H9 (cell line): ENCODE results near the gene PRKD2. TPM values are rescaled to one million over a fixed set of nuclear protein-coding genes. Genes with fewer than 3 reads are reported as not detected.

Experiments
- DNase-seq: peaks from one replicate; pipeline ENCODE4 v3.0.0-alpha.2; 2017
- H2AFZ ChIP-seq: one replicate; pipeline ENCODE4 v1.6.1; 2013; ENCODE audit warnings: mild to moderate bottlenecking, low read length, control low read depth, moderate library complexity
- H2AK5ac ChIP-seq: 2 replicates; pipeline ENCODE4 v1.6.1; 2013; ENCODE audit warnings: low read length, control low read depth, mixed read lengths; ENCODE audit not compliant: insufficient read length
- H2BK120ac ChIP-seq: one replicate; pipeline ENCODE4 v1.6.1; 2013; ENCODE audit warnings: low read depth, mild to moderate bottlenecking, low read length, control low read depth, inconsistent platforms; ENCODE audit not compliant: poor library complexity, severe bottlenecking
- H2BK12ac ChIP-seq: 2 replicates; pipeline ENCODE4 v1.6.1; 2013; ENCODE audit warnings: low read length, control low read depth, mixed read lengths, low read depth; ENCODE audit not compliant: insufficient read length
- H2BK15ac ChIP-seq: 2 replicates; pipeline ENCODE4 v1.6.1; 2013; ENCODE audit warnings: low read depth, low read length, control low read depth
- H2BK20ac ChIP-seq: one replicate; pipeline ENCODE4 v1.6.1; 2013; ENCODE audit warnings: low read depth, mild to moderate bottlenecking, low read length, control low read depth, inconsistent platforms; ENCODE audit not compliant: poor library complexity, severe bottlenecking
- H2BK5ac ChIP-seq: 2 replicates; pipeline ENCODE4 v1.6.1; 2013; ENCODE audit warnings: low read length, control low read depth, mixed read lengths; ENCODE audit not compliant: insufficient read length
- H3K14ac ChIP-seq: 2 replicates; pipeline ENCODE4 v1.6.1; 2013; ENCODE audit warnings: low read length, control low read depth; ENCODE audit not compliant: insufficient read depth
- H3K18ac ChIP-seq: 2 replicates; pipeline ENCODE4 v1.6.1; 2013; ENCODE audit warnings: low read depth, mild to moderate bottlenecking, mixed read lengths, low read length, control low read depth; ENCODE audit not compliant: insufficient read length
- H3K23ac ChIP-seq: 2 replicates; pipeline ENCODE4 v1.6.1; 2013; ENCODE audit warnings: low read length, control low read depth, mixed read lengths, low read depth; ENCODE audit not compliant: insufficient read length
- H3K23me2 ChIP-seq: 2 replicates; pipeline ENCODE4 v1.6.1; 2013; ENCODE audit warnings: low read depth, mild to moderate bottlenecking, mixed read lengths, low read length, control low read depth; ENCODE audit not compliant: insufficient read length, poor library complexity, severe bottlenecking
- H3K27ac ChIP-seq: 2 replicates; pipeline ENCODE4 v1.5.1; 2013; ENCODE audit warnings: low read length, control low read depth, mixed read lengths, low read depth; ENCODE audit not compliant: insufficient read length
- H3K27me3 ChIP-seq: 2 replicates; pipeline ENCODE4 v1.6.1; 2013; ENCODE audit warnings: low read length, control low read depth, inconsistent platforms; ENCODE audit not compliant: insufficient read depth
- H3K4ac ChIP-seq: 2 replicates; pipeline ENCODE4 v1.6.1; 2013; ENCODE audit warnings: low read depth, mild to moderate bottlenecking, control low read depth, inconsistent platforms, low read length, moderate library complexity
- H3K4me1 ChIP-seq: 2 replicates; pipeline ENCODE4 v1.6.1; 2013; ENCODE audit warnings: low read length, control low read depth, inconsistent platforms; ENCODE audit not compliant: insufficient read depth
- H3K4me2 ChIP-seq: 2 replicates; pipeline ENCODE4 v1.6.1; 2013; ENCODE audit warnings: low read length, control low read depth, mixed read lengths; ENCODE audit not compliant: insufficient read length, insufficient read depth
- H3K56ac ChIP-seq: 2 replicates; pipeline ENCODE4 v1.6.1; 2013; ENCODE audit warnings: low read depth, mild to moderate bottlenecking, mixed read lengths, low read length, control low read depth; ENCODE audit not compliant: insufficient read length
- H3K79me1 ChIP-seq: 2 replicates; pipeline ENCODE4 v1.6.1; 2013; ENCODE audit warnings: low read depth, mild to moderate bottlenecking, moderate library complexity, low read length, control low read depth, inconsistent platforms; ENCODE audit not compliant: insufficient read depth, poor library complexity, severe bottlenecking
- H3K79me2 ChIP-seq: 2 replicates; pipeline ENCODE4 v1.6.1; 2013; ENCODE audit warnings: low read length, control low read depth, inconsistent platforms; ENCODE audit not compliant: insufficient read depth
- H3K9ac ChIP-seq: 2 replicates; pipeline ENCODE4 v1.6.1; 2013; ENCODE audit warnings: low read length, control low read depth, mixed read lengths; ENCODE audit not compliant: insufficient read length; ENCODE audit errors: extremely low read depth
- H3K9me3 ChIP-seq: one replicate; pipeline ENCODE4 v1.6.1; 2013; ENCODE audit warnings: low read depth, low read length, inconsistent platforms; ENCODE audit not compliant: control insufficient read depth
- H3T11ph ChIP-seq: one replicate; pipeline ENCODE4 v1.6.1; 2013; ENCODE audit warnings: mild to moderate bottlenecking, low read length, control low read depth, inconsistent platforms
- H4K20me1 ChIP-seq: one replicate; pipeline ENCODE4 v1.6.1; 2013; ENCODE audit not compliant: control insufficient read depth, insufficient read length, insufficient read depth
- H4K5ac ChIP-seq: 2 replicates; pipeline ENCODE4 v1.6.1; 2013; ENCODE audit warnings: low read depth, mild to moderate bottlenecking, mixed read lengths, low read length, control low read depth; ENCODE audit not compliant: insufficient read length
- H4K8ac ChIP-seq: replicated peaks from 2 replicates; pipeline ENCODE4 v1.6.1; 2013; ENCODE audit warnings: low read length, control low read depth, mixed read lengths, low read depth; ENCODE audit not compliant: insufficient read length
- H4K91ac ChIP-seq: 2 replicates; pipeline ENCODE4 v1.6.1; 2013; ENCODE audit warnings: low read depth, mild to moderate bottlenecking, moderate library complexity, mixed read lengths, low read length, control low read depth; ENCODE audit not compliant: insufficient read length
- H3K27ac Mint-ChIP-seq, 3 experiments: 2 replicates in 2 of 3; 3 replicates in 1 of 3; pipeline ENCODE4 v1.8.0; 2020 to 2021; ENCODE audit warnings: mixed read lengths in 3 of 3, mild to moderate bottlenecking in 1 of 3, moderate library complexity in 1 of 3
- H3K27me3 Mint-ChIP-seq: 2 replicates; pipeline ENCODE4 v1.8.0; 2021; ENCODE audit warnings: low read depth, mild to moderate bottlenecking, moderate library complexity, mixed read lengths
- H3K36me3 Mint-ChIP-seq, 3 experiments: 2 replicates in 2 of 3; 3 replicates in 1 of 3; pipeline ENCODE4 v1.8.0; 2020 to 2021; ENCODE audit warnings: low read depth in 3 of 3, mixed read lengths in 3 of 3; ENCODE audit not compliant: insufficient read depth in 1 of 3
- H3K4me1 Mint-ChIP-seq, 2 experiments: 2 replicates each; pipeline ENCODE4 v1.8.0; 2020; ENCODE audit warnings: mixed read lengths in 2 of 2
- H3K4me3 Mint-ChIP-seq, 2 experiments: 2 replicates in 1 of 2; 3 replicates in 1 of 2; pipeline ENCODE4 v1.8.0; 2020 to 2021; ENCODE audit warnings: mild to moderate bottlenecking in 2 of 2, mixed read lengths in 2 of 2, moderate library complexity in 1 of 2
- H3K9me3 Mint-ChIP-seq, 2 experiments: 2 replicates in 1 of 2; 3 replicates in 1 of 2; pipeline ENCODE4 v1.8.0; 2020; ENCODE audit warnings: mild to moderate bottlenecking in 2 of 2, mixed read lengths in 2 of 2, moderate library complexity in 1 of 2
- WGBS: extraction: QIAGEN DNeasy Blood & Tissue Kit; methylation state at CpG from one replicate; pipeline ENCODE4 v1.1.7; 2013; ENCODE audit warnings: missing lambda C conversion rate, low lambda C conversion rate, mixed read lengths; ENCODE audit not compliant: insufficient read length; ENCODE audit errors: extremely low coverage; 5-methylcytosine and 5-hydroxymethylcytosine counted together
- total RNA-seq: library from RNA; stranded (reverse); gene quantifications from 2 replicates; pipeline ENCODE4 v1.2.1, GENCODE V29; 2021
- TF ChIP-seq, protein P1 (sequence below): fragments of 200-600 bp; sonication (generic); conservative IDR thresholded peaks from 3 replicates; pipeline ENCODE4 v1.8.0; 2021; ENCODE audit warnings: antibody characterized with exemption, mild to moderate bottlenecking

Gene PRKD2
- total RNA-seq, 1 experiment from 2014 or later = 60.7 TPM

GRCh38 chr19:46648060-46648960, 68.6 kb downstream of the PRKD2 start:
- H2BK20ac ChIP-seq = no peak overlapping the region
- H4K20me1 ChIP-seq = no peaks in the 10 kb centered on the region
- H3K9ac ChIP-seq = no peak overlapping the region
- no peak overlapping the region for H3K56ac ChIP-seq
- H3K79me2 ChIP-seq = no peaks in the 10 kb centered on the region
- no peak overlapping the region for H2BK120ac ChIP-seq
- no peak overlapping the region for H3K27ac Mint-ChIP-seq
- no peak overlapping the region for H2BK5ac ChIP-seq
- H3K27me3 Mint-ChIP-seq = peaks cover 87% of the 10 kb centered on the region
- H3K9me3 ChIP-seq = no peaks in the 10 kb centered on the region
- no peak overlapping the region for H2AK5ac ChIP-seq
- no peaks in the 10 kb centered on the region for H3K23me2 ChIP-seq
- no peaks in the 10 kb centered on the region for H3K79me1 ChIP-seq
- H4K5ac ChIP-seq = no peak overlapping the region
- H4K91ac ChIP-seq = no peak overlapping the region
- no peak overlapping the region; the same call in 1 of the 2 replicates for H2BK15ac ChIP-seq
- no peak overlapping the region for H2AFZ ChIP-seq
- H3T11ph ChIP-seq = no peak overlapping the region
- no peak overlapping the region for H4K8ac ChIP-seq
- peaks cover 2 to 13% of the 10 kb centered on the region in 2 experiments for H3K9me3 Mint-ChIP-seq
- no CpG with 5 or more reads among the region's 63 CpGs for WGBS
- TF ChIP-seq, protein P1, sequence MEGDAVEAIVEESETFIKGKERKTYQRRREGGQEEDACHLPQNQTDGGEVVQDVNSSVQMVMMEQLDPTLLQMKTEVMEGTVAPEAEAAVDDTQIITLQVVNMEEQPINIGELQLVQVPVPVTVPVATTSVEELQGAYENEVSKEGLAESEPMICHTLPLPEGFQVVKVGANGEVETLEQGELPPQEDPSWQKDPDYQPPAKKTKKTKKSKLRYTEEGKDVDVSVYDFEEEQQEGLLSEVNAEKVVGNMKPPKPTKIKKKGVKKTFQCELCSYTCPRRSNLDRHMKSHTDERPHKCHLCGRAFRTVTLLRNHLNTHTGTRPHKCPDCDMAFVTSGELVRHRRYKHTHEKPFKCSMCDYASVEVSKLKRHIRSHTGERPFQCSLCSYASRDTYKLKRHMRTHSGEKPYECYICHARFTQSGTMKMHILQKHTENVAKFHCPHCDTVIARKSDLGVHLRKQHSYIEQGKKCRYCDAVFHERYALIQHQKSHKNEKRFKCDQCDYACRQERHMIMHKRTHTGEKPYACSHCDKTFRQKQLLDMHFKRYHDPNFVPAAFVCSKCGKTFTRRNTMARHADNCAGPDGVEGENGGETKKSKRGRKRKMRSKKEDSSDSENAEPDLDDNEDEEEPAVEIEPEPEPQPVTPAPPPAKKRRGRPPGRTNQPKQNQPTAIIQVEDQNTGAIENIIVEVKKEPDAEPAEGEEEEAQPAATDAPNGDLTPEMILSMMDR = no peak
- no peak overlapping the region for H3K4ac ChIP-seq
- no peak overlapping the region for H2BK12ac ChIP-seq
- H3K4me3 Mint-ChIP-seq = peak overlapping the region; percentile 31 to 69
- no peak overlapping the region for H3K18ac ChIP-seq
- H3K14ac ChIP-seq = no peak overlapping the region; the same call in 1 of the 2 replicates
- H3K27ac ChIP-seq = no peak overlapping the region
- H3K23ac ChIP-seq = no peak overlapping the region
- H3K4me2 ChIP-seq = peak overlapping the region; percentile 10
- peaks cover 4 to 16% of the 10 kb centered on the region in 2 experiments; a peak in 3 of 4 replicates for H3K4me1 Mint-ChIP-seq
- H3K36me3 Mint-ChIP-seq = peaks cover 0 to 3% (median 3%) of the 10 kb centered on the region in 3 experiments; a peak in 4 of 7 replicates
- no peak for DNase-seq
- H3K27me3 ChIP-seq = peaks cover 26% of the 10 kb centered on the region
- H3K4me1 ChIP-seq = no peaks in the 10 kb centered on the region
